SK-N-SH treated with all-trans-retinoic acid at 6 μM for 48 hours (cell line): ENCODE measurements around the gene KIF26A.

Experiments
- ESRRG ChIP-seq: fragments of 250-450 bp; sonication (Bioruptor Pico); IDR thresholded peaks from 2 replicates; pipeline ENCODE4 v1.6.1; 2021; ENCODE audit warnings: mild to moderate bottlenecking
- GLIS3 ChIP-seq: fragments of 250-450 bp; sonication (Bioruptor Pico); IDR thresholded peaks from 2 replicates; pipeline ENCODE4 v1.5.0; 2020; ENCODE audit warnings: mild to moderate bottlenecking, moderate library complexity
- ISL1 ChIP-seq: fragments of 250-450 bp; sonication (Bioruptor Pico); IDR thresholded peaks from 2 replicates; pipeline ENCODE4 v2.1.2; 2022; ENCODE audit warnings: mild to moderate bottlenecking, moderate library complexity
- ZC3H10 ChIP-seq: fragments of 250-450 bp; sonication (Bioruptor Pico); IDR thresholded peaks from 2 replicates; pipeline ENCODE4 v1.5.1; 2021; ENCODE audit warnings: mild to moderate bottlenecking, moderate library complexity
- ZFP3 ChIP-seq: fragments of 250-450 bp; sonication (Bioruptor Pico); IDR thresholded peaks from 2 replicates; pipeline ENCODE4 v1.5.0; 2020; ENCODE audit warnings: mild to moderate bottlenecking, moderate library complexity
- ZNF70 ChIP-seq: fragments of 450-650 bp; formaldehyde crosslinking; IDR thresholded peaks from 2 replicates; pipeline ENCODE4 v1.5.0; 2020; ENCODE audit warnings: mild to moderate bottlenecking, moderate library complexity
- ZNF8 ChIP-seq: fragments of 450-650 bp; formaldehyde crosslinking; IDR thresholded peaks from 2 replicates; pipeline ENCODE4 v1.5.0; 2020; ENCODE audit warnings: mild to moderate bottlenecking, moderate library complexity
- TF ChIP-seq, protein P1 (sequence below): fragments of 250-450 bp; sonication (Bioruptor Pico); IDR thresholded peaks from 2 replicates; pipeline ENCODE4 v1.8.0; 2020; ENCODE audit warnings: mild to moderate bottlenecking, moderate library complexity, borderline replicate concordance
- TF ChIP-seq, protein P2 (sequence below): fragments of 250-450 bp; sonication (Bioruptor Pico); IDR thresholded peaks from 2 replicates; pipeline ENCODE4 v1.5.0; 2020; ENCODE audit warnings: mild to moderate bottlenecking, moderate library complexity

DNA sequence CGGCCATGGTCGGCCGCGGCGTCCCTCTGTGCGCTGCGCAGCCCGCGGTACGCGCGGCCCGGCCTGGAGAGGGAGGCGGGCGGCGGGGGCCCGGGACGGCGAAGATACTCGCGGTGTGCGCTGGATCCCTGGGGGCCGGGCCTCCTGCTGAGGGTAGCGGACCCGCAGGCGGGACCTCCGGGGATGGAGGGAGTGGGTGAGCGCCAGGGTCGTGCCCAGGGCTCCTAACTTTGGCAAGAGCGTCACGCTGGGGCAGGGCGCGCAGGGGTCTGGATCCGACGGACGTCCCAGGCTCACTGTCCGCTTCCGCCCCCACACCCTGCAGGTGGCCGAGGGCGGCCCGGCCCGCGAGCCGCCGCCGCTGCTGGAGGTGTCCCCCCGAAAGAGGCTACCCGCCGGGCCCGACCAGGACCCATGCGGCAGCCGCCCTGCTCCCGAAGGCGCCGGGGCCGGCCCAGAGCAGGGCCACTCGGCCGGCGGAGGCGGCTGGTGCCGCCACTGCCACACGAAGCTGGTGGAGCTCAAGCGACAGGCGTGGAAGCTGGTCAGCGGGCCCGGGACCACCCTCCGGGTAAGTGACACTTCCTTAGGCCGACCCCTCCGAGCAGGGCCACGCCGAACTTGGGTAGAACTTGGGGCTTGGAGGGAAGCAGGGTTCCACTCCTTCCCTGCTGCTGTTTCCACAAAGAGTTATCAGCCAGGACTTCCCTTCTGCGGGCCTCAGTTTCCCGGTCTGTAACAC is 502 bp downstream of the KIF26A start:
- TF ChIP-seq, protein P1, sequence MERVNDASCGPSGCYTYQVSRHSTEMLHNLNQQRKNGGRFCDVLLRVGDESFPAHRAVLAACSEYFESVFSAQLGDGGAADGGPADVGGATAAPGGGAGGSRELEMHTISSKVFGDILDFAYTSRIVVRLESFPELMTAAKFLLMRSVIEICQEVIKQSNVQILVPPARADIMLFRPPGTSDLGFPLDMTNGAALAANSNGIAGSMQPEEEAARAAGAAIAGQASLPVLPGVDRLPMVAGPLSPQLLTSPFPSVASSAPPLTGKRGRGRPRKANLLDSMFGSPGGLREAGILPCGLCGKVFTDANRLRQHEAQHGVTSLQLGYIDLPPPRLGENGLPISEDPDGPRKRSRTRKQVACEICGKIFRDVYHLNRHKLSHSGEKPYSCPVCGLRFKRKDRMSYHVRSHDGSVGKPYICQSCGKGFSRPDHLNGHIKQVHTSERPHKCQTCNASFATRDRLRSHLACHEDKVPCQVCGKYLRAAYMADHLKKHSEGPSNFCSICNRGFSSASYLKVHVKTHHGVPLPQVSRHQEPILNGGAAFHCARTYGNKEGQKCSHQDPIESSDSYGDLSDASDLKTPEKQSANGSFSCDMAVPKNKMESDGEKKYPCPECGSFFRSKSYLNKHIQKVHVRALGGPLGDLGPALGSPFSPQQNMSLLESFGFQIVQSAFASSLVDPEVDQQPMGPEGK, result no peak
- TF ChIP-seq ZNF8 (CRISPR knock-in tag) (no peak), ZFP3 (CRISPR knock-in tag) (no peak), ZC3H10 (no peak), GLIS3 (CRISPR knock-in tag) (no peak), ZNF70 (CRISPR knock-in tag) (no peak), ISL1 (no peak), ESRRG (CRISPR knock-in tag) (no peak)
- TF ChIP-seq, protein P2, sequence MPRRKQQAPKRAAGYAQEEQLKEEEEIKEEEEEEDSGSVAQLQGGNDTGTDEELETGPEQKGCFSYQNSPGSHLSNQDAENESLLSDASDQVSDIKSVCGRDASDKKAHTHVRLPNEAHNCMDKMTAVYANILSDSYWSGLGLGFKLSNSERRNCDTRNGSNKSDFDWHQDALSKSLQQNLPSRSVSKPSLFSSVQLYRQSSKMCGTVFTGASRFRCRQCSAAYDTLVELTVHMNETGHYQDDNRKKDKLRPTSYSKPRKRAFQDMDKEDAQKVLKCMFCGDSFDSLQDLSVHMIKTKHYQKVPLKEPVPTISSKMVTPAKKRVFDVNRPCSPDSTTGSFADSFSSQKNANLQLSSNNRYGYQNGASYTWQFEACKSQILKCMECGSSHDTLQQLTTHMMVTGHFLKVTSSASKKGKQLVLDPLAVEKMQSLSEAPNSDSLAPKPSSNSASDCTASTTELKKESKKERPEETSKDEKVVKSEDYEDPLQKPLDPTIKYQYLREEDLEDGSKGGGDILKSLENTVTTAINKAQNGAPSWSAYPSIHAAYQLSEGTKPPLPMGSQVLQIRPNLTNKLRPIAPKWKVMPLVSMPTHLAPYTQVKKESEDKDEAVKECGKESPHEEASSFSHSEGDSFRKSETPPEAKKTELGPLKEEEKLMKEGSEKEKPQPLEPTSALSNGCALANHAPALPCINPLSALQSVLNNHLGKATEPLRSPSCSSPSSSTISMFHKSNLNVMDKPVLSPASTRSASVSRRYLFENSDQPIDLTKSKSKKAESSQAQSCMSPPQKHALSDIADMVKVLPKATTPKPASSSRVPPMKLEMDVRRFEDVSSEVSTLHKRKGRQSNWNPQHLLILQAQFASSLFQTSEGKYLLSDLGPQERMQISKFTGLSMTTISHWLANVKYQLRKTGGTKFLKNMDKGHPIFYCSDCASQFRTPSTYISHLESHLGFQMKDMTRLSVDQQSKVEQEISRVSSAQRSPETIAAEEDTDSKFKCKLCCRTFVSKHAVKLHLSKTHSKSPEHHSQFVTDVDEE, result no peak
